Measurements from ENCODE around the gene CTNNA3. TPM values are rescaled to one million over a fixed set of nuclear protein-coding genes. Genes with fewer than 3 reads are reported as not detected.

Gene CTNNA3
- total and polyA plus RNA-seq, 4 donors = 0.16 to 2.4 (median 1.4) TPM

DNA sequence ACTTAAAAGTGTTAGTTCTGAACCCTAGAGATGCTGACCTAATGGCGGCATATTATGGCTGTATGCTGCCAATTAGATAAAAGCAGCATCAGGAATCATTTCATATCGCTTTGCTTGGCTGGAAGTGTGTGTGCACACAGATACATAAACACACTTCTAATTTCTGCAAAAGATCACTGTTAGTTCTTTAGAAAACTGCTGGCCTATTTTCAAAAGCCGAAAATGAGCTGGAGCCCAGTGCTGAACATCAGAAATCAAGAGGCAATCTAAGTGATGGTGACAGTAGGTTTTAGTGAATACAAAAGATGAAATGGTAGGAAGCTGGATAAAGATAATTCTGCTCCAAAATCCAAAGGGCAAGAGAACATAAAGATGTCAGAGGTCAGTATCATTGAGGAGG, 1516.0 kb downstream of the CTNNA3 start (continued):
- TF ChIP-seq, protein P1, sequence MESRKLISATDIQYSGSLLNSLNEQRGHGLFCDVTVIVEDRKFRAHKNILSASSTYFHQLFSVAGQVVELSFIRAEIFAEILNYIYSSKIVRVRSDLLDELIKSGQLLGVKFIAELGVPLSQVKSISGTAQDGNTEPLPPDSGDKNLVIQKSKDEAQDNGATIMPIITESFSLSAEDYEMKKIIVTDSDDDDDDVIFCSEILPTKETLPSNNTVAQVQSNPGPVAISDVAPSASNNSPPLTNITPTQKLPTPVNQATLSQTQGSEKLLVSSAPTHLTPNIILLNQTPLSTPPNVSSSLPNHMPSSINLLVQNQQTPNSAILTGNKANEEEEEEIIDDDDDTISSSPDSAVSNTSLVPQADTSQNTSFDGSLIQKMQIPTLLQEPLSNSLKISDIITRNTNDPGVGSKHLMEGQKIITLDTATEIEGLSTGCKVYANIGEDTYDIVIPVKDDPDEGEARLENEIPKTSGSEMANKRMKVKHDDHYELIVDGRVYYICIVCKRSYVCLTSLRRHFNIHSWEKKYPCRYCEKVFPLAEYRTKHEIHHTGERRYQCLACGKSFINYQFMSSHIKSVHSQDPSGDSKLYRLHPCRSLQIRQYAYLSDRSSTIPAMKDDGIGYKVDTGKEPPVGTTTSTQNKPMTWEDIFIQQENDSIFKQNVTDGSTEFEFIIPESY (IDR thresholded peaks at IDR 0.05) = no peak
- TF ChIP-seq RAD21 (IDR thresholded peaks at IDR 0.05) = no peak
- no peak for TF ChIP-seq FOXA1 (IDR thresholded peaks at IDR 0.05)
- no peak for TF ChIP-seq GABPA (IDR thresholded peaks at IDR 0.05 in 1 of 2, conservative IDR thresholded peaks at IDR 0.05 in 1 of 2)
- TF ChIP-seq NR2F2 (IDR thresholded peaks at IDR 0.05) = no peak
- no peak for TF ChIP-seq FOXA2 (IDR thresholded peaks at IDR 0.05)

DNA sequence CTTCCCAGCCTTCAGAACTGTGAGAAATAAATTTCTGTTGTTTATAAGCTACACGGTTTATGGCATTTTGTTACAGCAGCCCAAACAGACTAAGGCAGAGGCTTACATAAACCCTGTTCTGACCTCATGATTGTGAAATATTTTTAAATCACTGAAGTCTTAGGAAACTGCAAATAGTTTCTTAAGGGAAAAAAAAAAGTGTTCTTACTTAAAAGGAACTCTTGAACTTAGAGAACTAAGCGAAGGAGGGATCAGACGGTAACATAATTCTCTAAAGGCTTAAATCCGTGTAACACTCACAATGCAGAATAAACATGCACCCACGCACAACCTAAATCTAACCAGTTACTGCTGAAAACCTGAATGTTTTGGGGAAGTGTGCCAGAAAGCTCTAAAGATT, 1519.2 kb downstream of the CTNNA3 start:
- no peak overlapping the region for H3K9ac ChIP-seq (ENCODE audit: low read depth in 1 of 2, low read length in 2 of 2)
- no peak overlapping the region for H3K27ac ChIP-seq (ENCODE audit: low read depth in 1 of 2, low read length in 2 of 2)
- no peaks in the 10 kb centered on the region for H3K9me3 ChIP-seq (ENCODE audit: control insufficient read depth in 4 of 4, low read length in 3 of 4)
- H3K27me3 ChIP-seq (ENCODE audit: control insufficient read depth in 4 of 4, insufficient read depth in 4 of 4, low read length in 3 of 4) = no peaks in the 10 kb centered on the region
- H3K36me3 ChIP-seq (ENCODE audit: control insufficient read depth in 4 of 4, insufficient read depth in 3 of 4, low read depth in 1 of 4, low read length in 3 of 4) = no peaks in the 10 kb centered on the region
- H3K4me1 ChIP-seq (ENCODE audit: control insufficient read depth in 4 of 4, insufficient read depth in 4 of 4, low read length in 3 of 4) = peaks cover 0 to 4% (median 0%) of the 10 kb centered on the region in 4 donors
- DNase-seq (ENCODE audit: low spot score) = no peak
- 75% methylated on average over 5 of the region's 5 CpGs for WGBS
- TF ChIP-seq YY1 (IDR thresholded peaks at IDR 0.05) = no peak
- TF ChIP-seq, protein P2, sequence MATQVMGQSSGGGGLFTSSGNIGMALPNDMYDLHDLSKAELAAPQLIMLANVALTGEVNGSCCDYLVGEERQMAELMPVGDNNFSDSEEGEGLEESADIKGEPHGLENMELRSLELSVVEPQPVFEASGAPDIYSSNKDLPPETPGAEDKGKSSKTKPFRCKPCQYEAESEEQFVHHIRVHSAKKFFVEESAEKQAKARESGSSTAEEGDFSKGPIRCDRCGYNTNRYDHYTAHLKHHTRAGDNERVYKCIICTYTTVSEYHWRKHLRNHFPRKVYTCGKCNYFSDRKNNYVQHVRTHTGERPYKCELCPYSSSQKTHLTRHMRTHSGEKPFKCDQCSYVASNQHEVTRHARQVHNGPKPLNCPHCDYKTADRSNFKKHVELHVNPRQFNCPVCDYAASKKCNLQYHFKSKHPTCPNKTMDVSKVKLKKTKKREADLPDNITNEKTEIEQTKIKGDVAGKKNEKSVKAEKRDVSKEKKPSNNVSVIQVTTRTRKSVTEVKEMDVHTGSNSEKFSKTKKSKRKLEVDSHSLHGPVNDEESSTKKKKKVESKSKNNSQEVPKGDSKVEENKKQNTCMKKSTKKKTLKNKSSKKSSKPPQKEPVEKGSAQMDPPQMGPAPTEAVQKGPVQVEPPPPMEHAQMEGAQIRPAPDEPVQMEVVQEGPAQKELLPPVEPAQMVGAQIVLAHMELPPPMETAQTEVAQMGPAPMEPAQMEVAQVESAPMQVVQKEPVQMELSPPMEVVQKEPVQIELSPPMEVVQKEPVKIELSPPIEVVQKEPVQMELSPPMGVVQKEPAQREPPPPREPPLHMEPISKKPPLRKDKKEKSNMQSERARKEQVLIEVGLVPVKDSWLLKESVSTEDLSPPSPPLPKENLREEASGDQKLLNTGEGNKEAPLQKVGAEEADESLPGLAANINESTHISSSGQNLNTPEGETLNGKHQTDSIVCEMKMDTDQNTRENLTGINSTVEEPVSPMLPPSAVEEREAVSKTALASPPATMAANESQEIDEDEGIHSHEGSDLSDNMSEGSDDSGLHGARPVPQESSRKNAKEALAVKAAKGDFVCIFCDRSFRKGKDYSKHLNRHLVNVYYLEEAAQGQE (IDR thresholded peaks at IDR 0.05) = no peak
- no peak for TF ChIP-seq SP1 (IDR thresholded peaks at IDR 0.05)
- no peak for TF ChIP-seq NR2F2 (IDR thresholded peaks at IDR 0.05)
- TF ChIP-seq, protein P3, sequence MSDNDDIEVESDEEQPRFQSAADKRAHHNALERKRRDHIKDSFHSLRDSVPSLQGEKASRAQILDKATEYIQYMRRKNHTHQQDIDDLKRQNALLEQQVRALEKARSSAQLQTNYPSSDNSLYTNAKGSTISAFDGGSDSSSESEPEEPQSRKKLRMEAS (IDR thresholded peaks at IDR 0.05) = no peak
- TF ChIP-seq, protein P1 (IDR thresholded peaks at IDR 0.05) = no peak
- no peak for TF ChIP-seq HNF4A (conservative IDR thresholded peaks at IDR 0.05)
- no peak overlapping the region for H3K4me3 ChIP-seq (ENCODE audit: low read depth in 1 of 3, low read length in 3 of 3)

- WGBS = 94% methylated on average over 1 of the region's 1 CpG
Observed at GRCh38 chr10:66167816-66168215, 1528.2 kb downstream of the CTNNA3 start.

More at GRCh38 chr10:66167816-66168215, 1528.2 kb downstream of the CTNNA3 start:
- Histone ChIP-seq H3K9me3 (ENCODE audit: control insufficient read depth in 4 of 4, low read length in 3 of 4) (no peaks in the 10 kb centered on the region), H3K9ac (ENCODE audit: low read depth in 1 of 2, low read length in 2 of 2) (no peak overlapping the region), H3K4me1 (ENCODE audit: control insufficient read depth in 4 of 4, insufficient read depth in 4 of 4, low read length in 3 of 4) (no peaks in the 10 kb centered on the region), H3K27me3 (ENCODE audit: control insufficient read depth in 4 of 4, insufficient read depth in 4 of 4, low read length in 3 of 4) (no peaks in the 10 kb centered on the region), H3K4me3 (ENCODE audit: low read depth in 1 of 3, low read length in 3 of 3) (no peak overlapping the region), H3K27ac (ENCODE audit: low read depth in 1 of 2, low read length in 2 of 2) (no peak overlapping the region), H3K36me3 (ENCODE audit: control insufficient read depth in 4 of 4, insufficient read depth in 3 of 4, low read depth in 1 of 4, low read length in 3 of 4) (no peaks in the 10 kb centered on the region)
- DNase-seq (ENCODE audit: low spot score) = no peak
- TF ChIP-seq CTCF (IDR thresholded peaks at IDR 0.05; ENCODE audit: low read depth, low read length, missing input control) = no peak
- no peak for TF ChIP-seq RAD21 (IDR thresholded peaks at IDR 0.05)
- no peak for TF ChIP-seq YY1 (IDR thresholded peaks at IDR 0.05)
- TF ChIP-seq NR2F2 (IDR thresholded peaks at IDR 0.05) = no peak
- no peak for TF ChIP-seq SP1 (IDR thresholded peaks at IDR 0.05)
- TF ChIP-seq EGR1 (IDR thresholded peaks at IDR 0.05; ENCODE audit: low read depth in 2 of 2) = no peak
- TF ChIP-seq, protein P2 (IDR thresholded peaks at IDR 0.05) = no peak
- no peak for TF ChIP-seq JUND (IDR thresholded peaks at IDR 0.05)
- no peak for TF ChIP-seq FOXA2 (IDR thresholded peaks at IDR 0.05)
